Neural progenitor cell (in vitro differentiated cells): Measurements from ENCODE around the gene OGFOD2.

Source experiments
- CTCF ChIP-seq: fragments of 200-600 bp; sonication (generic); IDR thresholded peaks from 2 replicates; pipeline ENCODE4 v1.5.1; 2017; ENCODE audit warnings: antibody characterized with exemption, mild to moderate bottlenecking
- EZH2 ChIP-seq: fragments of 200-600 bp; sonication (generic); IDR thresholded peaks from 2 replicates; pipeline ENCODE4 v1.6.1; 2017; ENCODE audit warnings: antibody characterized with exemption, mild to moderate bottlenecking, moderate library complexity

- TF ChIP-seq EZH2: no peak
- TF ChIP-seq CTCF: no peak
Observed at GRCh38 chr12:122991623-122992275, 16.7 kb downstream of the OGFOD2 start.
